ENCODE measurements around the gene KCTD16.

KCTD16 gene

GRCh38 chr5:144531188-144531587, 360.5 kb downstream of the KCTD16 start:
- Histone ChIP-seq H3K9me3 (ENCODE audit: control insufficient read depth, insufficient read depth, low read length) (no peaks in the 10 kb centered on the region), H3K4me3 (ENCODE audit: low read length) (no peak overlapping the region), H3K36me3 (ENCODE audit: control insufficient read depth, insufficient read depth, low read length) (no peaks in the 10 kb centered on the region), H3K27me3 (ENCODE audit: control insufficient read depth, insufficient read depth, low read length) (no peaks in the 10 kb centered on the region), H3K27ac (ENCODE audit: low read length) (no peak overlapping the region), H3K4me1 (ENCODE audit: control insufficient read depth, insufficient read depth, low read length) (no peaks in the 10 kb centered on the region)
- no CpG with 5 or more reads among the region's 1 CpG for WGBS (ENCODE audit: insufficient coverage, insufficient read length)
- DNase-seq (ENCODE audit: low read depth, low spot score): no peak

Measured in iPS DF 6.9 (cell line).